GM18526 (cell line): ENCODE data around the gene ZNF467.

ENCODE experiments used
- POLR2A ChIP-seq: IDR thresholded peaks from 3 replicates; pipeline ENCODE4 v1.6.1; 2011; ENCODE audit not compliant: insufficient read length; ENCODE audit errors: extremely low read depth

Gene ZNF467

GRCh38 chr7:149773446-149774236 is at the start of gene ZNF467:
TSS of gene ZNF467 (minus strand) at chr7:149773588. CDS start at chr7:149771032, 2,556 bp downstream.
- no peak for TF ChIP-seq POLR2A

- no peak for TF ChIP-seq POLR2A
Observed at GRCh38 chr7:149822353-149822943, 49.1 kb upstream of the ZNF467 start.

GRCh38 chr7:149821191-149822148 is 48.1 kb upstream of the ZNF467 start:
- TF ChIP-seq POLR2A: no peak

GRCh38 chr7:149820622-149821190 is 47.3 kb upstream of the ZNF467 start:
- TF ChIP-seq POLR2A: no peak

- TF ChIP-seq POLR2A: no peak
Observed at GRCh38 chr7:149819961-149820340, 46.6 kb upstream of the ZNF467 start.

GRCh38 chr7:149819141-149819960 is 46.0 kb upstream of the ZNF467 start:
- no peak for TF ChIP-seq POLR2A

GRCh38 chr7:149818536-149818840 is 45.1 kb upstream of the ZNF467 start:
- TF ChIP-seq POLR2A: no peak

- no peak for TF ChIP-seq POLR2A
Observed at GRCh38 chr7:149817836-149818535, 44.6 kb upstream of the ZNF467 start.

- no peak for TF ChIP-seq POLR2A
Observed at GRCh38 chr7:149817301-149817771, 43.9 kb upstream of the ZNF467 start.

- TF ChIP-seq POLR2A: no peak
Observed at GRCh38 chr7:149816794-149817193, 43.4 kb upstream of the ZNF467 start.

GRCh38 chr7:149816267-149816751 is 42.9 kb upstream of the ZNF467 start:
- no peak for TF ChIP-seq POLR2A

- no peak for TF ChIP-seq POLR2A
Observed at GRCh38 chr7:149815661-149816266, 42.4 kb upstream of the ZNF467 start.

- no peak for TF ChIP-seq POLR2A
Observed at GRCh38 chr7:149815121-149815520, 41.7 kb upstream of the ZNF467 start.
